GM23338 (cell line): ENCODE data around the gene WFDC13. TPM values are rescaled to one million over a fixed set of nuclear protein-coding genes. Genes with fewer than 3 reads are reported as not detected.

Experiments
- ATAC-seq: fragments of 200-7000 bp; cut with Tn5 transposase; 3 replicates; pipeline ENCODE4 v1.9.1; 2020
- DNase-seq: peaks from one replicate; pipeline ENCODE4 v3.0.0-alpha.2; 2015; ENCODE audit warnings: low spot score
- H2AFZ ChIP-seq: fragments of 200-600 bp; sonication (generic); 2 replicates; pipeline ENCODE4 v1.8.0; 2016; ENCODE audit warnings: antibody characterized with exemption, mild to moderate bottlenecking, moderate library complexity
- H3F3A ChIP-seq: fragments of 200-600 bp; sonication (generic); replicated peaks from 2 replicates; pipeline ENCODE4 v1.8.0; 2017; ENCODE audit warnings: antibody characterized with exemption, mixed run types, low read depth
- H3K27ac ChIP-seq: fragments of 200-600 bp; sonication (generic); 2 replicates; pipeline ENCODE4 v1.6.1; 2016; ENCODE audit warnings: low read depth
- H3K27me3 ChIP-seq: fragments of 200-600 bp; sonication (generic); 2 replicates; pipeline ENCODE4 v1.8.0; 2016; ENCODE audit warnings: mild to moderate bottlenecking, mixed run types, moderate library complexity; ENCODE audit not compliant: insufficient read depth
- H3K36me3 ChIP-seq: fragments of 200-600 bp; sonication (generic); 2 replicates; pipeline ENCODE4 v1.8.0; 2016; ENCODE audit warnings: mild to moderate bottlenecking; ENCODE audit not compliant: insufficient read depth
- H3K4me1 ChIP-seq: fragments of 200-600 bp; sonication (generic); 2 replicates; pipeline ENCODE4 v1.8.0; 2016; ENCODE audit warnings: mild to moderate bottlenecking, moderate library complexity; ENCODE audit not compliant: insufficient read depth
- H3K4me2 ChIP-seq: fragments of 200-600 bp; sonication (generic); 2 replicates; pipeline ENCODE4 v1.7.1; 2017; ENCODE audit warnings: mixed run types
- H3K4me3 ChIP-seq: fragments of 200-600 bp; sonication (generic); 2 replicates; pipeline ENCODE4 v1.6.1; 2016; ENCODE audit warnings: mixed run types
- H3K79me2 ChIP-seq: fragments of 200-600 bp; sonication (generic); replicated peaks from 2 replicates; pipeline ENCODE4 v1.8.0; 2017; ENCODE audit warnings: mild to moderate bottlenecking; ENCODE audit not compliant: insufficient read depth
- H3K9me2 ChIP-seq: fragments of 200-600 bp; sonication (generic); 2 replicates; pipeline ENCODE4 v1.8.0; 2017; ENCODE audit not compliant: insufficient read depth
- H4K20me1 ChIP-seq: fragments of 200-600 bp; sonication (generic); replicated peaks from 2 replicates; pipeline ENCODE4 v1.8.0; 2017; ENCODE audit warnings: mild to moderate bottlenecking; ENCODE audit not compliant: insufficient read depth
- H3K27ac Mint-ChIP-seq: 2 replicates; pipeline ENCODE4 v1.8.0; 2020; ENCODE audit warnings: inconsistent platforms, mild to moderate bottlenecking, moderate library complexity, mixed read lengths
- H3K27me3 Mint-ChIP-seq: 3 replicates; pipeline ENCODE4 v1.8.0; 2022; ENCODE audit warnings: low read depth, mild to moderate bottlenecking, moderate library complexity, mixed read lengths, inconsistent platforms; ENCODE audit not compliant: insufficient read depth, poor library complexity
- H3K36me3 Mint-ChIP-seq: 3 replicates; pipeline ENCODE4 v1.8.0; 2021; ENCODE audit warnings: low read depth, mild to moderate bottlenecking, inconsistent platforms, moderate library complexity, mixed read lengths
- H3K4me1 Mint-ChIP-seq: 3 replicates; pipeline ENCODE4 v1.8.0; 2020; ENCODE audit warnings: mild to moderate bottlenecking, inconsistent platforms, mixed read lengths
- H3K4me3 Mint-ChIP-seq: 3 replicates; pipeline ENCODE4 v1.8.0; 2021; ENCODE audit warnings: moderate library complexity, mild to moderate bottlenecking, inconsistent platforms, mixed read lengths
- H3K9me3 Mint-ChIP-seq: 3 replicates; pipeline ENCODE4 v1.8.0; 2020; ENCODE audit warnings: moderate library complexity, mild to moderate bottlenecking, inconsistent platforms, mixed read lengths
- CREB1 ChIP-seq: fragments of 250-450 bp; sonication (Bioruptor Pico); IDR thresholded peaks from 2 replicates; pipeline ENCODE4 v1.5.0; 2020; ENCODE audit warnings: low read depth, mild to moderate bottlenecking, moderate library complexity
- CTCF ChIP-seq, 2 experiments: fragments of 200-600 bp in 1 of 2; sonication (generic) in 1 of 2; conservative IDR thresholded peaks; 2 replicates each; pipeline versions ENCODE4 v1.5.1 to v1.6.1; 2016 to 2017; ENCODE audit warnings: antibody characterized with exemption in 2 of 2, low read depth in 2 of 2, mild to moderate bottlenecking in 2 of 2, moderate library complexity in 1 of 2
- ETS1 ChIP-seq: IDR thresholded peaks from 2 replicates; pipeline ENCODE4 v1.6.1; 2016; ENCODE audit warnings: antibody characterized with exemption
- EZH2 ChIP-seq: fragments of 200-600 bp; sonication (generic); IDR thresholded peaks from one replicate; pipeline ENCODE4 v1.8.0; 2017; ENCODE audit warnings: antibody characterized with exemption, mild to moderate bottlenecking, low read depth; ENCODE audit not compliant: unreplicated experiment
- EZH2phosphoT487 ChIP-seq: fragments of 200-600 bp; sonication (generic); IDR thresholded peaks from one replicate; pipeline ENCODE4 v1.8.1; 2018; ENCODE audit warnings: antibody characterized with exemption; ENCODE audit not compliant: unreplicated experiment
- JUNB ChIP-seq: IDR thresholded peaks from one replicate; pipeline ENCODE4 v1.6.1; 2016; ENCODE audit warnings: antibody characterized with exemption; ENCODE audit not compliant: unreplicated experiment
- NANOG ChIP-seq: IDR thresholded peaks from 2 replicates; pipeline ENCODE4 v1.6.1; 2016; ENCODE audit warnings: antibody characterized with exemption, borderline replicate concordance
- POLR2AphosphoS5 ChIP-seq: IDR thresholded peaks from 2 replicates; pipeline ENCODE4 v1.6.1; 2016; ENCODE audit warnings: antibody characterized with exemption, low read depth
- REST ChIP-seq: IDR thresholded peaks from one replicate; pipeline ENCODE4 v1.6.1; 2018; ENCODE audit warnings: antibody characterized with exemption; ENCODE audit not compliant: unreplicated experiment
- STAT1 ChIP-seq: IDR thresholded peaks from one replicate; pipeline ENCODE4 v1.6.1; 2016; ENCODE audit warnings: antibody characterized with exemption; ENCODE audit not compliant: unreplicated experiment
- ZNF114 ChIP-seq: fragments of 250-450 bp; sonication (Bioruptor Pico); IDR thresholded peaks from 2 replicates; pipeline ENCODE4 v1.5.0; 2020; ENCODE audit warnings: mild to moderate bottlenecking, moderate library complexity
- ZNF331 ChIP-seq: fragments of 250-450 bp; sonication (Bioruptor Pico); IDR thresholded peaks from 2 replicates; pipeline ENCODE4 v1.5.0; 2020; ENCODE audit warnings: low read depth, mild to moderate bottlenecking, moderate library complexity
- ZNF462 ChIP-seq: fragments of 250-450 bp; sonication (Bioruptor Pico); IDR thresholded peaks from 2 replicates; pipeline ENCODE4 v1.5.0; 2020; ENCODE audit warnings: mild to moderate bottlenecking, moderate library complexity
- polyA plus RNA-seq: library from polyadenylated mRNA; unstranded; fragments of >200 nt; fragmentation: Nextera tagmentation; extraction: Ambion mirVana; gene quantifications from 2 replicates; pipeline ENCODE4 v1.2.1, GENCODE V29; 2016
- total RNA-seq: library from RNA; depleted of rRNA; stranded (reverse); fragments of >200 nt; shearing (Covaris generic); gene quantifications from 2 replicates; pipeline ENCODE4 v1.2.3, GENCODE V29; 2014

The WFDC13 gene
- total and polyA plus RNA-seq, 2 experiments from 2014 or later = not detected

GRCh38 chr20:45735552-45735951, 33.7 kb downstream of the WFDC13 start:
- Histone ChIP-seq H3K4me1 (no peaks in the 10 kb centered on the region), H3K9me2 (no peaks in the 10 kb centered on the region; the same call in 1 of the 2 replicates), H3K79me2 (no peaks in the 10 kb centered on the region), H2AFZ (no peak overlapping the region), H3K27ac (no peak overlapping the region), H3K27me3 (no peaks in the 10 kb centered on the region), H3K4me3 (no peak overlapping the region), H3K4me2 (no peak overlapping the region), H3K36me3 (peaks cover 21% of the 10 kb centered on the region), H3F3A (no peaks in the 10 kb centered on the region), H4K20me1 (no peaks in the 10 kb centered on the region)
- TF ChIP-seq ZNF462 (no peak), REST (no peak), ETS1 (no peak), EZH2phosphoT487 (no peak), JUNB (no peak), POLR2AphosphoS5 (no peak), EZH2 (no peak), CREB1 (CRISPR knock-in tag) (no peak), STAT1 (no peak), CTCF (conservative IDR thresholded peaks at IDR 0.05; ENCODE audit: low read depth in 2 of 2) (no peak), ZNF331 (CRISPR knock-in tag) (no peak), ZNF114 (CRISPR knock-in tag) (no peak), NANOG (no peak)
- Mint-ChIP-seq H3K9me3 (peaks cover 61% of the 10 kb centered on the region), H3K4me3 (no peak overlapping the region), H3K27ac (no peak overlapping the region), H3K36me3 (peaks cover 51% of the 10 kb centered on the region), H3K4me1 (no peaks in the 10 kb centered on the region), H3K27me3 (no peaks in the 10 kb centered on the region)
- DNase-seq = no peak
- no peak for ATAC-seq
